Neural cell (in vitro differentiated cells): ENCODE results near the gene DCST1.

Source experiments
- CTCF ChIP-seq: fragments of 450-650 bp; IDR thresholded peaks from 2 replicates; pipeline ENCODE4 v1.5.1; 2014; ENCODE audit warnings: antibody characterized with exemption, mild to moderate bottlenecking, moderate library complexity; ENCODE audit not compliant: poor library complexity, severe bottlenecking
- EP300 ChIP-seq: fragments of 450-650 bp; conservative IDR thresholded peaks from 2 replicates; pipeline ENCODE4 v1.6.1; 2014; ENCODE audit warnings: antibody characterized with exemption, mild to moderate bottlenecking, moderate library complexity; ENCODE audit not compliant: poor library complexity, severe bottlenecking
- EZH2 ChIP-seq: fragments of 200-600, 300-800 bp; shearing (Covaris generic), sonication (generic); IDR thresholded peaks from 2 replicates; pipeline ENCODE4 v1.6.1; 2014; ENCODE audit warnings: antibody characterized with exemption, low read length, borderline replicate concordance, mild to moderate bottlenecking; ENCODE audit not compliant: insufficient read depth, poor library complexity, severe bottlenecking
- MXI1 ChIP-seq: fragments of 450-650 bp; conservative IDR thresholded peaks from 2 replicates; pipeline ENCODE4 v1.6.1; 2014; ENCODE audit warnings: antibody characterized with exemption, mild to moderate bottlenecking; ENCODE audit not compliant: poor library complexity, severe bottlenecking
- POLR2AphosphoS5 ChIP-seq: IDR thresholded peaks from 2 replicates; pipeline ENCODE4 v1.6.1; 2012
- RAD21 ChIP-seq: fragments of 450-650 bp; conservative IDR thresholded peaks from 2 replicates; pipeline ENCODE4 v1.6.1; 2014; ENCODE audit warnings: antibody characterized with exemption, mild to moderate bottlenecking, moderate library complexity
- SMC3 ChIP-seq: fragments of 450-650 bp; conservative IDR thresholded peaks from 2 replicates; pipeline ENCODE4 v1.6.1; 2014; ENCODE audit warnings: antibody characterized with exemption, mild to moderate bottlenecking, moderate library complexity; ENCODE audit not compliant: poor library complexity
- TAF1 ChIP-seq: IDR thresholded peaks from 2 replicates; pipeline ENCODE4 v1.6.1; 2012; ENCODE audit warnings: low read depth

GRCh38 chr1:155010211-155010918 lies 23.3 kb upstream of the DCST1 start:
- TF ChIP-seq CTCF = no peak
- no peak for TF ChIP-seq POLR2AphosphoS5
- TF ChIP-seq MXI1 = no peak
- no peak for TF ChIP-seq EP300
- no peak for TF ChIP-seq EZH2
- no peak for TF ChIP-seq SMC3
- TF ChIP-seq TAF1 = no peak
- TF ChIP-seq RAD21 = no peak
